GM12878 (cell line): Measurements from ENCODE around the gene ICE1. TPM values are rescaled to one million over a fixed set of nuclear protein-coding genes. Genes with fewer than 3 reads are reported as not detected.

Experiments
- ATAC-seq: fragments of 200-7000 bp; cut with Tn5 transposase; 3 replicates; pipeline ENCODE4 v1.9.1; 2020; ENCODE audit warnings: mild to moderate bottlenecking, moderate library complexity
- BruUV-seq: library from RNA; stranded (reverse); fragments of 400-500 nt; replicated peaks from 2 replicates; lab custom pipeline; 2021; lab: Mats Ljungman, UMichigan
- CTCF ChIA-PET: fragments of 300-600 bp; sonication (Branson Sonifier 250); formaldehyde crosslinking; extraction: SDS; loops from one replicate; lab custom pipeline; 2021; ENCODE audit warnings: inconsistent platforms; lab: Yijun Ruan, JAX
- POLR2A ChIA-PET: fragments of 350-600 bp; formaldehyde crosslinking; extraction: SDS; loops from one replicate; lab custom pipeline; 2021; ENCODE audit warnings: inconsistent platforms; lab: Charles Lee
- RAD21 ChIA-PET: fragments of 300-600 bp; sonication (Branson Sonifier 250); formaldehyde crosslinking; loops from one replicate; lab custom pipeline; 2023; ENCODE audit warnings: antibody characterized with exemption; ENCODE audit not compliant: unreplicated experiment; lab: Charles Lee
- SMC1A ChIA-PET: fragments of 300-600 bp; sonication (Branson Sonifier 250); formaldehyde crosslinking; loops from one replicate; lab custom pipeline; 2023; ENCODE audit not compliant: unreplicated experiment, uncharacterized antibody; lab: Charles Lee
- DNase-seq: peaks from one replicate; pipeline ENCODE4 v3.0.0-alpha.2; 2011; ENCODE audit warnings: low read depth, low spot score
- FAIRE-seq: peaks from 3 replicates; lab custom pipeline; 2011; peaks lifted over from hg19 to GRCh38; lab: Jason Lieb, UNC
- H2AFZ ChIP-seq: 2 replicates; pipeline ENCODE4 v1.6.0; 2011; ENCODE audit warnings: low read depth, low read length, control low read depth; ENCODE audit not compliant: control insufficient read depth
- H3K27ac ChIP-seq: 2 replicates; pipeline ENCODE4 v1.5.1; 2011; ENCODE audit warnings: control low read depth; ENCODE audit not compliant: control insufficient read depth, insufficient read depth
- H3K27me3 ChIP-seq, 2 experiments: replicated peaks in 1 of 2; 2 replicates each; pipeline versions ENCODE4 v1.6.0 to v1.6.1; 2011; ENCODE audit warnings: low read length in 1 of 2; ENCODE audit not compliant: control insufficient read depth in 2 of 2, insufficient read depth in 2 of 2
- H3K36me3 ChIP-seq, 2 experiments: 2 replicates each; pipeline ENCODE4 v1.5.1; 2011; ENCODE audit warnings: low read length in 1 of 2; ENCODE audit not compliant: control insufficient read depth in 2 of 2, insufficient read depth in 2 of 2
- H3K4me1 ChIP-seq: 2 replicates; pipeline ENCODE4 v1.6.1; 2011; ENCODE audit warnings: mild to moderate bottlenecking, low read length, moderate library complexity, mixed read lengths; ENCODE audit not compliant: control insufficient read depth, insufficient read depth
- H3K4me2 ChIP-seq: 2 replicates; pipeline ENCODE4 v1.6.0; 2011; ENCODE audit warnings: control low read depth; ENCODE audit not compliant: control insufficient read depth, insufficient read depth
- H3K4me3 ChIP-seq: fragments of 200-600 bp; sonication (generic); 2 replicates; pipeline ENCODE4 v1.5.1; 2016
- H3K79me2 ChIP-seq: 2 replicates; pipeline ENCODE4 v1.6.0; 2011; ENCODE audit warnings: low read length; ENCODE audit not compliant: control insufficient read depth, insufficient read depth
- H3K9ac ChIP-seq: 2 replicates; pipeline ENCODE4 v1.8.0; 2011; ENCODE audit warnings: low read length, control low read depth, mixed read lengths; ENCODE audit not compliant: control insufficient read depth, insufficient read depth
- H3K9me3 ChIP-seq: replicated peaks from 3 replicates; pipeline ENCODE4 v1.5.1; 2011; ENCODE audit warnings: mild to moderate bottlenecking, low read length; ENCODE audit not compliant: control insufficient read depth, insufficient read depth
- H4K20me1 ChIP-seq: 2 replicates; pipeline ENCODE4 v1.6.0; 2011; ENCODE audit not compliant: control insufficient read depth, insufficient read depth
- BMI1 ChIP-seq: fragments of 450-650 bp; IDR thresholded peaks from 2 replicates; pipeline ENCODE4 v1.6.1; 2016; ENCODE audit warnings: mild to moderate bottlenecking, moderate library complexity, borderline replicate concordance
- CBX3 ChIP-seq: fragments of 200-600 bp; sonication (generic); IDR thresholded peaks from 2 replicates; pipeline ENCODE4 v1.6.1; 2016; ENCODE audit warnings: low read depth, borderline replicate concordance
- JUND ChIP-seq: IDR thresholded peaks from 2 replicates; pipeline ENCODE4 v1.6.1; 2012; ENCODE audit warnings: low read depth, mild to moderate bottlenecking, low read length, improper control_type of control experiment, moderate library complexity
- PRDM15 ChIP-seq: fragments of 450-650 bp; formaldehyde crosslinking; IDR thresholded peaks from 2 replicates; pipeline ENCODE4 v1.4.0; 2020; ENCODE audit warnings: mild to moderate bottlenecking, moderate library complexity
- ZNF274 ChIP-seq: IDR thresholded peaks from one replicate; pipeline ENCODE4 v1.8.0; 2011; ENCODE audit not compliant: insufficient read length, insufficient read depth
- WGBS: methylation state at CpG from one replicate; pipeline ENCODE4 v1.1.6; 2016; ENCODE audit warnings: low lambda C conversion rate; ENCODE audit not compliant: insufficient replicate concordance, insufficient coverage; ENCODE audit errors: missing lambda C conversion rate; 5-methylcytosine and 5-hydroxymethylcytosine counted together
- in situ Hi-C: fragments of 300-500 bp; cut with MboI; formaldehyde crosslinking; loops from 9 replicates; pipeline ENCODE4 v1.14.3; 2018; ENCODE audit warnings: mixed read lengths
- intact Hi-C: fragments of 100-400 bp; cut with micrococcal nuclease; formaldehyde crosslinking; loops from one replicate; pipeline ENCODE4 v1.14.2; 2022; ENCODE audit not compliant: unreplicated experiment
- polyA plus RNA-seq, 11 experiments: library from polyadenylated mRNA; depleted of rRNA in 4 of 11; unstranded in 6 of 11; stranded (reverse) in 5 of 11; fragments of >200 nt; fragmentation: Nextera tagmentation in 4 of 11; fragmentation: Illumina TruSeq in 1 of 11; extraction: Ambion mirVana in 4 of 11; extraction: Trizol in 1 of 11; gene quantifications; 1 replicate in 1 of 11; 2 replicates in 10 of 11; pipeline versions ENCODE4 v1.2.1 to v1.2.3, GENCODE V29; 2011 to 2016; ENCODE audit warnings: inconsistent platforms in 2 of 11, missing spikeins in 2 of 11, low read depth in 1 of 11
- total RNA-seq, 4 experiments: library from RNA; depleted of rRNA in 3 of 4; stranded (reverse); fragments of >200 nt in 3 of 4; fragmentation: Illumina TruSeq in 1 of 4; extraction: Trizol in 1 of 4; gene quantifications; 2 replicates each; pipeline versions ENCODE4 v1.2.1 to v1.2.3, GENCODE V29; 2013 to 2021

Gene ICE1
- total and polyA plus RNA-seq, 10 of the 15 experiments (the other 5 are each of a cell fraction or from before 2014, with no cell fraction given) = 3.8 to 31.4 (median 18.9) TPM

DNA sequence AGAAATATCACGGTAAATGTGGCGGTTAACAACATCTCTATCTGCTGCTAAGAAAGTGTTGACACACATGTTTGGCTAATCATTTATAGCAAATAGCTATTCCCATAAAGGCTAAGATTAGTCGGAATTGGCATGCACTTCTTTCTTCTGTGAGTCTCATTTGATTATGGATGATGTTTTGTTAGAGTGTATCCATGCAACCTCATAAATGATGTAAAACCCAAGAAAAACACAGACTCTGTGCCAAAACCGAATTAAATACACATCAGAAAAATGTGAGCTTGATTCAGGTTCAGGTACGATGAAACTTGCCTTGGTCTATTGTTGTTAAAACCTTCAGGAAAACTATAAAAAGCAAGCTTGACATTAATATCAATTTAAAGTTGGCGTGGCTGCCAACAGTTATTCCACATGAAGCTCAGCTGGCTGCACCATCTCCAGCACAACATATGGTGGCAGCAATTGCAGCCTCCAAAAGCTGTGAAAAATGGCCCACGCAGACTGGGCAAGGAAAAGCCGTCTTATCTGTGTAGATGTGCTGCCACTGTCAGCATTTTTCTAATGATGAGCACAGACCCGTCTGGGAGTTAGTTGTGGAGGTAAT lies 41.1 kb upstream of the ICE1 start:
- intact Hi-C loops (no loop called here), in situ Hi-C loops (no loop called here)
- H3K4me1 ChIP-seq = no peaks in the 10 kb centered on the region
- no peak overlapping the region for H3K9ac ChIP-seq
- no TSS peak for BruUV-seq
- ATAC-seq (no peak), FAIRE-seq (no peak), DNase-seq (no peak)
- TF ChIP-seq PRDM15 (CRISPR knock-in tag) (no peak), JUND (no peak), BMI1 (no peak), ZNF274 (no peak), CBX3 (no peak)
- H3K9me3 ChIP-seq = no peaks in the 10 kb centered on the region
- no peaks in the 10 kb centered on the region for H3K79me2 ChIP-seq
- no peaks in the 10 kb centered on the region for H3K36me3 ChIP-seq
- SMC1A ChIA-PET = no interaction called here
- RAD21 ChIA-PET = no interaction called here
- H4K20me1 ChIP-seq = no peaks in the 10 kb centered on the region
- 61% methylated on average over 9 of the region's 9 CpGs for WGBS
- H3K4me2 ChIP-seq = no peak overlapping the region
- H3K4me3 ChIP-seq = no peak overlapping the region
- H3K27me3 ChIP-seq = no peaks in the 10 kb centered on the region
- POLR2A ChIA-PET = interaction anchor here (0.7 kb wide), 1 partner anchor 130 kb away, joined by 3 read pairs; no protein-coding TSS in a partner anchor
- no peak overlapping the region for H3K27ac ChIP-seq
- CTCF ChIA-PET = interaction anchor here (0.7 to 1.0 kb wide), 2 partner anchors 502 to 512 kb away, joined by 3 read pairs; no protein-coding TSS in a partner anchor
- no peak overlapping the region for H2AFZ ChIP-seq
